NCI-H1930 (cell line): ENCODE data around the gene TNFAIP1.
"Not testable (repeated sequence)": the region's sequence is repeated elsewhere in the genome, so short reads cannot be mapped to it uniquely, and the experiment has no call there.

Experiments used
- DNase-seq, 2 experiments: peaks; one replicate each; lab custom pipeline; 2025; lab: John Stamatoyannopoulos, UW

Gene TNFAIP1, protein sequence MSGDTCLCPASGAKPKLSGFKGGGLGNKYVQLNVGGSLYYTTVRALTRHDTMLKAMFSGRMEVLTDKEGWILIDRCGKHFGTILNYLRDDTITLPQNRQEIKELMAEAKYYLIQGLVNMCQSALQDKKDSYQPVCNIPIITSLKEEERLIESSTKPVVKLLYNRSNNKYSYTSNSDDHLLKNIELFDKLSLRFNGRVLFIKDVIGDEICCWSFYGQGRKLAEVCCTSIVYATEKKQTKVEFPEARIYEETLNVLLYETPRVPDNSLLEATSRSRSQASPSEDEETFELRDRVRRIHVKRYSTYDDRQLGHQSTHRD

GRCh38 chr17:28335201-28335958 is at the start of gene TNFAIP1, which contains the start of gene IFT20:
TSS of gene TNFAIP1 (plus strand) at chr17:28335761. CDS start at chr17:28339522, 3,761 bp downstream.
TSS of gene IFT20 (minus strand) at chr17:28335472. CDS start at chr17:28331985, 3,487 bp downstream.
- DNase-seq, result peak; percentile 99

DNA sequence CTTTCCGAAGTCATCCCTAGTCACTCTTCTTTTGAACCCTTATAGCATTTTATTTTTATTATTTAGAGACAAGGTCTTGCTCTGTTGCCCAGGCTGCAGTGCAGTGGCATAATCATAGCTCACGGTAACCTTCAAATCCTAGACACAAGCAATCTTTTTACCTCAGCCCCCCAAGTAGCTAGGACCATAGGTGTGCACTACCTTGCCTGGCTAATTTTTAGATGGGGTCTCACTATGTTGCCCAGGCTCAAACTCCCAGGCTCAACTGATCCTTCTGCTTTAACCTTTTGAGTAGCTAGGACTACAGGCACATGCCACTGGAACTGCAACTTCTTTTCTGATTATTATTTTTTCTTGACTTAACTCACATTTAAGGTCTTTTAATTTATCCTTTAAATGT is 49.6 kb upstream of the TNFAIP1 start:
- DNase-seq, result no peak

DNA sequence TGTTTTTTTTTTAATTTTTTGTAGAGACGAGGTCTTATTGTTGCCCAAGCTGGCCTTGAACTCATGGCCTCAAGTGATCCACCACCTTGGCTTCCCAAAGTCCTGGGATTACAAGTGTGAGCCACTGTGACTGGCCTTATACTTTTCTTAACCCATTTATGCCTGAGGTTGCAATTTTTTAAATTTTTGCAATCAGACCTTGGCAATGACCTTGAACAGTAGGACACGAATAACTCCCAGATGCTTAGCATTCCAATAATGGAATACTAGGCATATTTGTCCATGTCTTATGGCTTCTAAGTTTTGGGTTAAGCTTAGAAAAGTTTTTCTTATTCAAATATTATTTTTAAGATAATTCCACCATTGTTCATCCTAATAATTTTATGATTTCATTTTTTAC is 44.9 kb upstream of the TNFAIP1 start:
- no peak for DNase-seq

- no peak for DNase-seq
These were observed 43.7 kb upstream of the TNFAIP1 start for GRCh38 chr17:28291780-28292330.

GRCh38 chr17:28292878-28293277 is 42.7 kb upstream of the TNFAIP1 start:
- DNase-seq, result not testable (repeated sequence)

DNA sequence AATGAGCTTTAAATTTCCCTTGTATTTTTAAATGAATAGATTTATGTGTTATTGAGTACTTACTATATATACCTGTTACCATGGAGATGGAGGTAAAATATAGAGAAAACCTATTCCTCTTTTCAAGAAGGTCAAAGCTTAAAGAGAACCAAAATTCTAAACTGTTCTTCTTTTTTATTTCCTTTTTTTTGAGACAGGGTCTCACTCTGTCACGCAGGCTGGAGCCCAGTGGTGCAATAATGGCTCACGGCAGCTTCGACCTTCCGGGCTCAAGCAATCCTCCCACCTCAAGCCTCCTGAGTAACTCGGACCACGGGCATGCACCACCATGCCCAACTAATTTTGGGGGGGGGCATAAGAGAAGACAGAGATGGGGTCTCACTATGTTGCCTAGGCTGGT is 41.6 kb upstream of the TNFAIP1 start:
- no peak for DNase-seq

DNA sequence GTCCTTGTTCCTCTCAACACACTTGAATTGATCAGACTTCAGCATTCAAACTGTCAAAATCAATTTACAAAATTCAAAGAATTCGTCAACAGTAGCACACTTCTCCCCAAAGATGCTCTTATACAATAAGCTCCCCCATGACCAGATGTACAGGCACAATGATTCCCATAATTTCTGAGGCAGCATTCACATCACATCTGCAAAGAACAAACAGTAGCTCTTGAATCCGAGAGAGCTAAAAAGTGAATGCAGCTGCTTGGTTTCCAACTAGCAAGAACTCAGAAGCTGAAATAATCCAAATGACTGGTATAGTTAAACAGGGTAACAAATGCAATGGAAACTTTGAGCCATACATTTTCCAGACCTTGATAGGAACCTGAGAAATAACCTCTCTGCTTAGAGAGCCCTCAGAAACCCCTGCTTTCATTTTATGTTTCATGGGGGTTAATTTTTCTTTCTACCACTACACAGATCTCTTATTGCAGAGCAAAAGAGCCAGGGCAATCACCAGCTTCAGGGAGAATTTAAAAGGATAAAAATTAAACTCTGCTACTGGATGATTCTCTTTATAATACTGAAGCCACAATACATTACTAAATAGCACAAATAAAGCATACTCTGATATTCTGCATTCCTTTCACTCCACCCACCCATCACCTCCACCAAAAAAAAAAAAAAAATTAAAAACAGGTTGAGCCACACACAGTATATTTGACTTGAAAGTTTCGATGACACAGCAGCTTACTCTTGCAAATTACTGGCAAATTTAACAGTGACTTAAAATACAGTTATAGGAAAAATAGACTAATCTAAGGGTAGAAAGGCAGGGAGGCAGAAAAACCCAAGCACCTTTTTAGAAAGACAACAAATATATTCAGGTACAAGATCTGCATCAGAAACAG is 39.6 kb upstream of the TNFAIP1 start:
- DNase-seq, result no peak

- DNase-seq, result no peak
These were observed 37.1 kb upstream of the TNFAIP1 start for GRCh38 chr17:28298449-28298848.

DNA sequence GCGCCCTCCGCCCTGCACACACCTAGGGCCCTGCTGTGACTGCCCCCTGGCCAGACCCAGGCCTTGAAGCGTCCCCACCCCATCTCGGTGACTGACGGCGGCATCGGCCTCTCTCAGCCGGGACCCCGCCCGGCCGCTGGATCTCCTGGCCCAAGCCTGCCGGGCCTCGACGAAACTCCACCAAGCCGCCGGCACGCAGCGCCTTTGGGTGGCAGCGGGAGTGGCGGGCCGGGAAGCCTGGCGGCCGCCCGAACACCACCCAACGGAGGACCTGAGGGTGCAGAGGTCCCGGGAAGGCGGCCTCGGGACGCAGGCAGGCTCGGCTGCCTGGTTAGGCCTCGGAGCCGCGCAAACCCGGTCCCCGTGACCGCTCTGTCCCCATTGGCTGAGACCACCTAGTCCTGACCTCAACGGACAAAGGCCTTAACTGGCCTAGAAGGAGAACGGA is 28.6 kb upstream of the TNFAIP1 start:
- DNase-seq, result no peak

DNA sequence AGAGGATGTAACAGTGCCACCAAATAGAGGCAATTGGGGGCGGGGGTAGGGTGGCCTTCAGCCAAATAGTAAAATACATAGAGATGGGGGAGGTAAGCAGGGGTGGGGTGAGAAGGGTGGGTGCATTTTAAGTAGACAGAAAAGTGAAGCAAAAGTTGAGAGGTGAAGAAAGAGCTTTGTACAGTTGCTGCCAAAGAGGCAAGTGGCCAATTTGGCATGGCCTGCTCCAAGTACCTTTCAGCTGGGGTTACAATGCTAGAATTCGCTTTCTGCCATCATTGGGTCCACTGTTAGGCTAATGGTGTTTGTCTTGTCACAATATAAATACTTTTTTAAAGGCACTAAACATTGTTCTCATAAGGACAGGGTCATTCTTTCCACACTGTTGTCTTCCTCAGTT is 21.7 kb upstream of the TNFAIP1 start:
- no peak for DNase-seq

DNA sequence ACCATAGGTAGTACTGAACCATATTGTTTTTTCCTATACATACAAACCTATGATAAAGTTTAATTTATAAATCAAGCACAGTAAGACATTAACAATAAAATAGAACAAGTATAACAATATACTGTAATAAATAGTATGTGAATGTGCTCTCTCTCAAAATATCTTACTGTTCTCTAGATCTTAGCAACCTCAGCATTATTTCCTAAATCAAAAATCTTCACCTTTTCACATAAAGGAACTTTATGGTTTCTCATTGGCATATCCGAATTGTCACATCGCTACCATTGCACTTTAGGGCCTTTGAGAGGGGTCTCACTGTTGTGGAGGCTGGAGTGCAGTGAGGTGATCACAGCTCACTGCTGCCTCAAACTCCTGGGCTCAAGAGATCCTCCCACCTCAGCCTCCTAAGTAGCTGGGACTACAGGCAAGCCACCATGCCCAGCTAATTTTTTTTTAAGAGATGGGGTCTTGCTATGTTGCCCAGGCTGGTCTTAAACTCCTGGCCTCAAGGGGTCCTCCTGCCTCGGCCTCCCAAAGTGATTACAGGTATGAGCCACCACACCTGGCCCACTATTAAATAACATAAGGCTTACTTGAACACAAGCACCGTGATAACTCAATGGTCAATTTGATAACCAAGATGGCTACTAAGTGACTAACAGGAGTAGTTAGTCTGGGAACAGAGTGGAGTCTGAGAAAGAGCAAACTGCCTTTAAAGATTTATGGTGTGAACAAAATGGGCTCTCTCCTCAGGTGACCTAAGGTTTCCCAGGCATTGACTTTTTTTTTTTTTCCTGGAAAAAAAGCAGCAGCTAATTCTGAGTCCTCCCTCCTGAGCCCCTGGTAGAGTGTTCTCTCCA is 19.5 kb upstream of the TNFAIP1 start:
- DNase-seq, result no peak

GRCh38 chr17:28317099-28317965 is 18.2 kb upstream of the TNFAIP1 start:
- no peak for DNase-seq

DNA sequence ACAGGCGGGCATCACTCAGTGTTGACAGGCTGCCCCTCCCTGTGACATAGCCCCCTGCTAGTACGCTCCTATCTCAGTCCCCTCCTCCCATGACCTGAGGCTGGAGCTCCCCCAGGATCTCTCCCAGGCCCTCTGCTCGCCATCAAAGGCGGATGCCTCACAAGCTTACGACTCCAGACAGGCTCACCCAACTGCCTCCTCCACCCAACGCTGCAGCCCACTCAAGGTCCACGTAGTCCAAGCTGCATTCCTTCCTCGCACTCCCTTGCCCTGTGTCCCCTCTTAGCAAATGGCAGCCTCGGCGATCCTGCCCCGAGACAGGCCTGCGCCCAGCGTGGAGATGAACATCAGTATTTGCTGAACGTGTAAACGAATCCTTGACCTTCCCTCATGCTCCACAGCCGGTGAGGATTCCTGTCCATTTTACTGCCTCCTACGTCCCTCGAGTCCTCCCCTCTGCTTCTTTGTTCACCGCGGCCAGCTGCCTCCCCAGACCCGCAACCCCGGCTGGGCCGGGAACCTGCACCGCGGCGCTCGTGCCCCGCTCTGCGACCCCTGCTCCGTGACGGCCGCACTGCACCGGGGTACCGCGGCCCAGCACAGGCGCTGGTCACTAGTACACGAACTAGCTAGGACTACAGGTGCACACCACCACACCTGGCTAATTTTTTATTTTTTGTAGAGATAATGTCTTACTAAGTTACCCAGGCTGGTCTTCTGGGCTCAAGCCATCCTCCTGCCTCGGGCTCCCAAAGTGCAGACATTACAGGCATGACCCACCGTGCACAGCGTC is 17.4 kb upstream of the TNFAIP1 start:
- no peak for DNase-seq

GRCh38 chr17:28318759-28319597 is 16.6 kb upstream of the TNFAIP1 start, which contains the start of gene TMEM97:
TSS of gene TMEM97 (plus strand) at chr17:28319200. CDS start at chr17:28319240, 40 bp downstream.
- peak; percentile 96 to 97 for DNase-seq

GRCh38 chr17:28319598-28319935 is 16.0 kb upstream of the TNFAIP1 start:
- DNase-seq, result no peak

DNA sequence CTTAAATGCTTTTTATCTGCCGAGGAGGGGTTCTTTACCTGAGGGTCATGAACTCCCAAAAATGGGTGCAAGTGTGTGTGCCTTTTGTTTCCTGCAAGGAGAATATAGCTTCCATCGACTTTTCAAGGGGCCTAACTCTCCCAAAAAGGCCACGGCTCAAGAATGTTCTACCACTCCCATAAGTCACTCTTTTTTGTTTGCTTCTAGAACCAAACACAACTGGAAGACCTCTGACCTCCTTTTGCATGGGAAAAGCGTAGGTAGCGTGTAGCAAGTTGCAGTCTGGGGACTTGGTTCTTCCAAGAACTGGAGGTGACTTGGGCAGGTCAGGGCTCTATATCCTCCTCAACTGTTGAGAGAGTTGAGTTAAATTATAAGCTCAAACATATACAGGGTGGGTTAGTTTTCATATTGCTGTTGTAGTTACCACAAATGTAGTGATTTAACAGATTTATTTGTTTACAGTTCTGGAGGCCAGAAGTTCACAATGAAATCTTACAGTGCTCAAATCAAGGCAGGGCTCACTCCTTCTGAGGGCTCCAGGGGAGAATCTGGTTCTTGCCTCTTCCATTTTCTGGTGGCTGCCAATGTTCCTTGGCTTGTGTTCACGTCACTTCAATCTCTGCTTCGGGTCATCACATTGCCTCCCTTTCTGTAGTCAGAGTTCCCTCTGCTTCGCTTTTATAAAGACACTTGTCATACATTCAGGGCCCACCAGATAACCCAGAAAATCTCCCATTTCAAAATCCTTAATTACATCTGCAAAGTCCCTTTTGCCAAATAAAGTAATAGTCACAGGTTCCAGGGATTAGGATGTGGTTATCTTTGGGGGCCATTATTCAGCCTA is 15.1 kb upstream of the TNFAIP1 start:
- no peak for DNase-seq

DNA sequence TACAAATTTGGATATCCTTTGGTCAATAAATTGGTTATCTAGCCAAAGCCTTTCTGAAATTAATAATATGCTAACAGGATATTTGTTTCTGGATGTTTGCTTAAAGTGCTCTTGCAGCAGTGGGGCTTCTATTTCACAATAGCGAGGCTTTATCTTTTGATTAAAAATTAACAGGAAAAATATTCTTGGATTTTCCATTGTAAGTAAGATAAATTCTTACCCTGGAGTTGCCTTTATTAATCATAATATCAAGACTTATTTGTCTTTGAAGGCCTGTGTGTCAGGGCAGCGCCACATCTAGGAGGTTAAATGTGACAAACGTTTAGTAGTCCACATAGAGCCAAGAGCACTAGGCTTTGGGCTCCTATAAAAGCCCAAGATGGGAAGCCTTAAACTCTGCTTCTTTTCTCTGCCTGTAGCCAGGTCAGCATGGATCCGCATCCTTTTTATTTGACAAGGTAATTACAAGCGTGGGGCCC is 11.3 kb upstream of the TNFAIP1 start:
- DNase-seq, result no peak
